ENCODE data around the gene NDUFA6. TPM values are rescaled to one million over a fixed set of nuclear protein-coding genes. Genes with fewer than 3 reads are reported as not detected.

The NDUFA6 gene
- total and polyA plus RNA-seq, 2 donors, result 90.0 to 99.7 TPM

DNA sequence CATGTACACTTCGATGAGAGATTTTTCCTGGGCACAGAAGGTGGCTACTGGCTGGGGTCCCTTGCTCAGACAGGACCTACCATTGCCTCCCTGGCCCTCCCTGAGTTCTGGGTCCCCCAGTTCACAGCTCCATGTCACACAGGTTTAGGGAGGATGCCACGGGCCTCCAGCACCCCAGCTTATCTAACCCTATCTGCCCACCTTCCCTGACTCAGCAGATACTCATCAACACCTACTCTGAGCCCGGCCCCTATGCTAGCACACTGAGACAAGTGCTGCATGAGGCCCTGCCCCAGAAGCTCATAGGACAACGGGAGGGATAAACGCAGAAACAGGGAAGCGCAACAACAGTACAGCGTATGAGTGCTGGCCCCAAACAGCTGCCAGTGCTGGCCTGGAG is 29.5 kb downstream of the NDUFA6 start:
- Histone ChIP-seq H3K4me3 (ENCODE audit: low read length in 2 of 2) (no peak overlapping the region), H3K9me3 (ENCODE audit: control insufficient read depth in 2 of 2, insufficient read depth in 1 of 2, low read length in 1 of 2) (peaks cover 0 to 6% of the 10 kb centered on the region in 2 donors), H3K36me3 (ENCODE audit: control insufficient read depth in 2 of 2, insufficient read depth in 2 of 2, low read length in 1 of 2) (peaks cover 25 to 39% of the 10 kb centered on the region in 2 donors), H3K4me1 (ENCODE audit: control insufficient read depth in 2 of 2, insufficient read depth in 2 of 2, low read length in 2 of 2) (no peaks in the 10 kb centered on the region), H3K27ac (ENCODE audit: low read depth in 1 of 2, low read length in 1 of 2) (no peak overlapping the region), H3K27me3 (ENCODE audit: control insufficient read depth in 2 of 2, insufficient read depth in 1 of 2, low read length in 1 of 2) (no peaks in the 10 kb centered on the region)
- no peak for DNase-seq (ENCODE audit: low read depth in 6 of 9, low spot score in 9 of 9)
- WGBS, result 98% methylated on average over 7 of the region's 7 CpGs

DNA sequence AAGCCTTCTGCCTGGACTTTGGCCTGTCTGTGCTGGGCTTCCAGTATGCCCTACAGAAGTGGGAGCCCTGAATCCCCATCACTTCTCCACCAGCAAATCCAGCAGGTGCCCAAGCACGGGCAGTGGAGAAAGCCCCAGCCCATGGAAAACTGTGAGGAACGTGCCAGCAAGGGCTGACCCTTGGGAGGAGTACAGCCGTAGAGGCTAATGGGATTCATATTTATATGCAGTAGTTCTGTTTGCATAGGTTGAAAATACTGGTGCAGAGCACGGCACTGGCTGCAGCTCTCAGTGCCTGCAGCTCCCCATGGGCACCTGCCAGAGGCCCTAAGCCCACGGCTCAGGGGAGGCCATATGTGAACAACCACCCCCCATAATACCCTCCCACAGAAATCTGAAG is 30.1 kb downstream of the NDUFA6 start:
- peaks cover 0 to 6% of the 10 kb centered on the region in 2 donors for H3K9me3 ChIP-seq (ENCODE audit: control insufficient read depth in 2 of 2, insufficient read depth in 1 of 2, low read length in 1 of 2)
- no peak overlapping the region for H3K27ac ChIP-seq (ENCODE audit: low read depth in 1 of 2, low read length in 1 of 2)
- H3K4me3 ChIP-seq (ENCODE audit: low read length in 2 of 2), result no peak overlapping the region
- no peaks in the 10 kb centered on the region for H3K4me1 ChIP-seq (ENCODE audit: control insufficient read depth in 2 of 2, insufficient read depth in 2 of 2, low read length in 2 of 2)
- H3K27me3 ChIP-seq (ENCODE audit: control insufficient read depth in 2 of 2, insufficient read depth in 1 of 2, low read length in 1 of 2), result no peaks in the 10 kb centered on the region
- H3K36me3 ChIP-seq (ENCODE audit: control insufficient read depth in 2 of 2, insufficient read depth in 2 of 2, low read length in 1 of 2), result peaks cover 23 to 37% of the 10 kb centered on the region in 2 donors
- WGBS, result 90% methylated on average over 5 of the region's 5 CpGs
- DNase-seq (ENCODE audit: low read depth in 6 of 9, low spot score in 9 of 9), result no peak

DNA sequence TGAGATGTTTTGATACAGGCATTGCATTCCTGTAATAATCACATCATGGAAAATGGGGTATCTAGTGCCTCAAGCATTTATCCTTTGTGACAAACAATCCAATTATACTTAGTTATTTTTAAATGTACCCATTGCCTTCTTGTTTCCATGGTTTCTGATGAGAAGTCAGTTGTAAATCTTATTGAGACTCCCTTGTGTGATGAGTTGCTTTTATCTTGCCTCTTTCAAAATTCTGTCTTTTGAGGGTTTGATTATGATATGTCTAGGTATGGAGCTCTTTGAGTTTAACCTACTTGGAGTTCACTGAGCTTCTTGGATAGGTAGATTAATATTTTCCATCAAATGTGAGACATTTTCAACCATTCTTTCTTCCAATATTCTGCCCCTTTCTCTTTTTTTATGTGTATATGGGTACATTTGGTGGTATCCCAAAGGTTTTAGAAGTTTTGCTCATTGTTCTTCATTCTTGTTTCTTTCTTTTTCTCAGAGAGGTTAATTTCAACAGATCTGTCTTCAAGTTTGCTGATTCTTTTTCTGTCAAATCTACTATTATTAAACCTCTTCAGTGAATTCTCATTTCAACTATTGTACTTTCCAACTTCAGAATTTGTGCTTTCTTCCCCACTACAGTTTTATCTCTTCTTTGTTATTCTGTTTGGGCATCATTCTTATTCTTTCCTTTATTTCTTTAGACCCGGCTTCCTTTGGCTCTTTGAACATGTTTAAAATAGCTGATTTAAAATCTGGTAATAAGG is 33.6 kb downstream of the NDUFA6 start:
- Histone ChIP-seq H3K9me3 (ENCODE audit: control insufficient read depth in 2 of 2, insufficient read depth in 1 of 2, low read length in 1 of 2) (peaks cover 0 to 6% of the 10 kb centered on the region in 2 donors), H3K27ac (ENCODE audit: low read depth in 1 of 2, low read length in 1 of 2) (no peak overlapping the region), H3K4me3 (ENCODE audit: low read length in 2 of 2) (no peak overlapping the region), H3K27me3 (ENCODE audit: control insufficient read depth in 2 of 2, insufficient read depth in 1 of 2, low read length in 1 of 2) (no peaks in the 10 kb centered on the region), H3K36me3 (ENCODE audit: control insufficient read depth in 2 of 2, insufficient read depth in 2 of 2, low read length in 1 of 2) (peaks cover 18 to 19% of the 10 kb centered on the region in 2 donors), H3K4me1 (ENCODE audit: control insufficient read depth in 2 of 2, insufficient read depth in 2 of 2, low read length in 2 of 2) (no peaks in the 10 kb centered on the region)
- WGBS, result 100% methylated on average over 1 of the region's 1 CpG
- DNase-seq (ENCODE audit: low read depth in 6 of 9, low spot score in 9 of 9), result no peak

DNA sequence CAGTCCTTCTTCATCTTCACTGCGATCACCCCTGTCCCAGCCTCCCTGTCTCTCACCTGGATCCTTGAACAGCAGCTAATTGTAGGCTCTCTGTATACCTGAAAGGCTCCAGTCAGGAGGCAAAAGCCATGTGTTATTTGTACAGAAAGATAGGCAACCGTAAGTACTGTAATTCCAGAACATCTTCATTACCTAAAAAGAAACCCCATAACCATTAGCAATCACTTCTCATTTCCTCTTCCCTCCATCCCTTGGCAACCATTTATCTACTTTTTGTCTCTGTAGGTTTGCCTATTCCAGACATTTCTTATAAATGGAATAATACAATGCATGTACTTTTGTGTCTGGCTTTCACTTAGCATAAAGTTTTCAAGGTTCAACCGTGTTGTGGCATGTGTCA is 37.8 kb downstream of the NDUFA6 start:
- DNase-seq (ENCODE audit: low read depth in 6 of 9, low spot score in 9 of 9), result no peak
- H3K36me3 ChIP-seq (ENCODE audit: control insufficient read depth in 2 of 2, insufficient read depth in 2 of 2, low read length in 1 of 2), result no peaks in the 10 kb centered on the region
- no peaks in the 10 kb centered on the region for H3K27me3 ChIP-seq (ENCODE audit: control insufficient read depth in 2 of 2, insufficient read depth in 1 of 2, low read length in 1 of 2)
- H3K27ac ChIP-seq (ENCODE audit: low read depth in 1 of 2, low read length in 1 of 2), result no peak overlapping the region
- H3K9me3 ChIP-seq (ENCODE audit: control insufficient read depth in 2 of 2, insufficient read depth in 1 of 2, low read length in 1 of 2), result no peaks in the 10 kb centered on the region
- 98% methylated on average over 3 of the region's 3 CpGs for WGBS
- H3K4me3 ChIP-seq (ENCODE audit: low read length in 2 of 2), result no peak overlapping the region
- H3K4me1 ChIP-seq (ENCODE audit: control insufficient read depth in 2 of 2, insufficient read depth in 2 of 2, low read length in 2 of 2), result no peaks in the 10 kb centered on the region

DNA sequence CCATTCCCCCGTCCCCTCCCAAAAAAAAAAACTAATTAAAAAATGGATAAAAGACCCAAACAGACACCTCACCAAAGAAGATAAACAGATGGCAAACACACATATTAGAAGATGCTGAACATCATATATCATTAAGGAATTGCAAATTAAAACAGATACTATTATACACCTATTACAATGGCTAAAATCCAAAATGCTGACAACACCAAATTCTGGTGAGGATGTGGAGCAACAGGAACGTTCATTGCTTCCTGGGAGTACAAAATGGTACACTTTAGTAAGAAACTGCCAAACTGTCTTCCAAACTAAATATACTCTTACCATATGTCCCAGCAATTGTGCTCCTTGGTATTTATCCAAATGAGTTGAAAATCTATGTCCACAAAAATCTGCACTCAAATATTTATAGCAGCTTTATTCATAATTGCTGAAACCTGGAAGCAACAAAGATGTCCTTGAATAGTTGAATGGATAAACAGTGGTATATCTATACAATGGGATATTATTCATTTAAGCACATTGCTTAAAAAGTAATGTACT is 39.9 kb downstream of the NDUFA6 start:
- no peak overlapping the region for H3K4me3 ChIP-seq (ENCODE audit: low read length in 2 of 2)
- 96% methylated on average over 2 of the region's 2 CpGs for WGBS
- DNase-seq (ENCODE audit: low read depth in 6 of 9, low spot score in 9 of 9), result no peak
- H3K27ac ChIP-seq (ENCODE audit: low read depth in 1 of 2, low read length in 1 of 2), result no peak overlapping the region
- no peaks in the 10 kb centered on the region for H3K36me3 ChIP-seq (ENCODE audit: control insufficient read depth in 2 of 2, insufficient read depth in 2 of 2, low read length in 1 of 2)
- H3K9me3 ChIP-seq (ENCODE audit: control insufficient read depth in 2 of 2, insufficient read depth in 1 of 2, low read length in 1 of 2), result no peaks in the 10 kb centered on the region
- no peaks in the 10 kb centered on the region for H3K4me1 ChIP-seq (ENCODE audit: control insufficient read depth in 2 of 2, insufficient read depth in 2 of 2, low read length in 2 of 2)
- H3K27me3 ChIP-seq (ENCODE audit: control insufficient read depth in 2 of 2, insufficient read depth in 1 of 2, low read length in 1 of 2), result no peaks in the 10 kb centered on the region

DNA sequence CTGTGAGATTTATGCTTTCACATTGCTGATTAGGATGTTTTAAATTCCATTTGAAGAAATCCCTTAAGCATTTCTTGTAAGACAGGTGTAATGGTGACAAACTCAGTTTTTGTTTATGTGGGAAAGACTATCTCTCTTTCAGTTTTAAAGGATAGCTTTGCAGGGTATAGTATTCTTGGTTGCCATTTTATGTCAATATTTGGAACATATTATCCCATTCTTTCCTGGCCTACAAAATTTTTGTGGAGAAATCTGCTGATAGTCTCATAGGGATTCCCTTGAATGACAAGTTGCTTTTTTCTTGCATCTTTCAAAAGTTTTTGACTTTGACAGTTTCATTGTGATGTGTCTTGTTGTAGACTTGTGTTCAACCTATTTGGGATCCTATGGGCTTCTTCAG is 48.8 kb downstream of the NDUFA6 start:
- no peaks in the 10 kb centered on the region for H3K27me3 ChIP-seq (ENCODE audit: control insufficient read depth in 2 of 2, insufficient read depth in 1 of 2, low read length in 1 of 2)
- H3K4me3 ChIP-seq (ENCODE audit: low read length in 2 of 2), result no peak overlapping the region
- no peaks in the 10 kb centered on the region for H3K36me3 ChIP-seq (ENCODE audit: control insufficient read depth in 2 of 2, insufficient read depth in 2 of 2, low read length in 1 of 2)
- no peak overlapping the region for H3K27ac ChIP-seq (ENCODE audit: low read depth in 1 of 2, low read length in 1 of 2)
- peaks cover 1 to 3% of the 10 kb centered on the region in 2 donors for H3K9me3 ChIP-seq (ENCODE audit: control insufficient read depth in 2 of 2, insufficient read depth in 1 of 2, low read length in 1 of 2)
- no peak for DNase-seq (ENCODE audit: low read depth in 6 of 9, low spot score in 9 of 9)
- H3K4me1 ChIP-seq (ENCODE audit: control insufficient read depth in 2 of 2, insufficient read depth in 2 of 2, low read length in 2 of 2), result no peaks in the 10 kb centered on the region

DNA sequence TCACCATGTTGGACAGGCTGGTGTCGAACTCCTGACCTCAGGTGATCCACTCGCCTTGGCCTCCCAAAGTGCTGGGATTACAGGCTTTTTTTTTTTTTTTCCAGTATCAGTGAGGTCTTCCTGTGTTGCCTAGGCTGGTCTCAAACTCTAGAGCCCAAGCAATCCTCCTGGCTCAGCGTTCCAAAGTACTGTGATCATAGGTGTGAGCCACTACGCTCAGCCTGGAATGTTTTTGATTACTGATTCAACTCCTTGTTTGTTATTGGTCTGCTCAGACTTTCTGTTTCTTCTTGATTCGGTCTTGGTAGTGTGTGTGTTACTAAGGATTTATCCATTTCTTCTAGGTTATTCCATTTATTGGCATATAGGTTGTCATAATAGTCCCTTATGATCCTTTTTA is 51.3 kb downstream of the NDUFA6 start:
- 96% methylated on average over 5 of the region's 5 CpGs for WGBS
- no peak overlapping the region for H3K4me3 ChIP-seq (ENCODE audit: low read length in 2 of 2)
- no peaks in the 10 kb centered on the region for H3K27me3 ChIP-seq (ENCODE audit: control insufficient read depth in 2 of 2, insufficient read depth in 1 of 2, low read length in 1 of 2)

More for the DNA sequence above, 51.3 kb downstream of the NDUFA6 start:
- no peak for DNase-seq (ENCODE audit: low read depth in 6 of 9, low spot score in 9 of 9)
- Histone ChIP-seq H3K27ac (ENCODE audit: low read depth in 1 of 2, low read length in 1 of 2) (no peak overlapping the region), H3K4me1 (ENCODE audit: control insufficient read depth in 2 of 2, insufficient read depth in 2 of 2, low read length in 2 of 2) (no peaks in the 10 kb centered on the region), H3K9me3 (ENCODE audit: control insufficient read depth in 2 of 2, insufficient read depth in 1 of 2, low read length in 1 of 2) (peaks cover 1 to 7% of the 10 kb centered on the region in 2 donors), H3K36me3 (ENCODE audit: control insufficient read depth in 2 of 2, insufficient read depth in 2 of 2, low read length in 1 of 2) (no peaks in the 10 kb centered on the region)

Other genes starting within 250 kb of the NDUFA6 start
- gene SHISA8, start 175.7 kb downstream of the NDUFA6 start, total RNA-seq, result 0.19 TPM
- 2.9 TPM for gene SHISA8, start 175.7 kb downstream of the NDUFA6 start, polyA plus RNA-seq
- 1.0 TPM for gene TNFRSF13C, start 164.0 kb downstream of the NDUFA6 start, total RNA-seq
- gene TNFRSF13C, start 164.0 kb downstream of the NDUFA6 start, polyA plus RNA-seq, result 6.1 TPM
- gene CENPM, start 143.6 kb downstream of the NDUFA6 start, total RNA-seq, result 31.4 TPM
- gene CENPM, start 143.6 kb downstream of the NDUFA6 start, polyA plus RNA-seq, result 13.1 TPM
- gene SEPTIN3, start 121.3 kb downstream of the NDUFA6 start, total RNA-seq, result 0.90 TPM
- 1.2 TPM for gene SEPTIN3, start 121.3 kb downstream of the NDUFA6 start, polyA plus RNA-seq
- gene WBP2NL, start 92.0 kb downstream of the NDUFA6 start, total RNA-seq, result 0.66 TPM
- gene WBP2NL, start 92.0 kb downstream of the NDUFA6 start, polyA plus RNA-seq, result 2.2 TPM
- 18.1 TPM for gene NAGA, start 20.0 kb downstream of the NDUFA6 start, total RNA-seq
- gene NAGA, start 20.0 kb downstream of the NDUFA6 start, polyA plus RNA-seq, result 10.6 TPM
- 5.1 TPM for gene PHETA2, start 16.5 kb downstream of the NDUFA6 start, total RNA-seq
- gene PHETA2, start 16.5 kb downstream of the NDUFA6 start, polyA plus RNA-seq, result 5.2 TPM
- gene SMDT1, start 11.1 kb downstream of the NDUFA6 start, total RNA-seq, result 18.7 TPM
- gene SMDT1, start 11.1 kb downstream of the NDUFA6 start, polyA plus RNA-seq, result 78.8 TPM
- 0.42 TPM for gene CYP2D6, start 40.0 kb upstream of the NDUFA6 start, total RNA-seq
- 9.2 TPM for gene CYP2D6, start 40.0 kb upstream of the NDUFA6 start, polyA plus RNA-seq
- gene TCF20, start 179.9 kb upstream of the NDUFA6 start, total RNA-seq, result 26.4 TPM
- gene TCF20, start 179.9 kb upstream of the NDUFA6 start, polyA plus RNA-seq, result 9.9 TPM